Upper lobe of left lung (tissue), 4 donors: ENCODE data around the gene STAU1.

Source experiments
- EP300 ChIP-seq, 4 donors: sonication (generic); formaldehyde crosslinking; IDR thresholded peaks; one replicate each; pipeline ENCODE4 v1.5.1; 2017; ENCODE audit warnings: antibody characterized with exemption in 4 of 4, control low read depth in 2 of 4
- POLR2A ChIP-seq, 4 donors: fragments of 450-650 bp; IDR thresholded peaks; one replicate each; pipeline ENCODE4 v1.5.1; 2016 to 2017; ENCODE audit warnings: antibody characterized with exemption in 4 of 4, mild to moderate bottlenecking in 2 of 4
- POLR2AphosphoS5 ChIP-seq, 2 donors: sonication (generic); formaldehyde crosslinking; IDR thresholded peaks; one replicate each; pipeline ENCODE4 v1.5.1; 2017; ENCODE audit warnings: antibody characterized with exemption in 2 of 2
- TF ChIP-seq, protein P1 (sequence below), 6 experiments: fragments of 450-650 bp in 4 of 6; fragments of 200-600 bp in 2 of 6; sonication (generic) in 2 of 6; IDR thresholded peaks; one replicate each; pipeline ENCODE4 v1.5.1; 2016 to 2019; ENCODE audit warnings: antibody characterized with exemption in 6 of 6

GRCh38 chr20:49160057-49160929, 27.8 kb downstream of the STAU1 start:
- TF ChIP-seq, protein P1, sequence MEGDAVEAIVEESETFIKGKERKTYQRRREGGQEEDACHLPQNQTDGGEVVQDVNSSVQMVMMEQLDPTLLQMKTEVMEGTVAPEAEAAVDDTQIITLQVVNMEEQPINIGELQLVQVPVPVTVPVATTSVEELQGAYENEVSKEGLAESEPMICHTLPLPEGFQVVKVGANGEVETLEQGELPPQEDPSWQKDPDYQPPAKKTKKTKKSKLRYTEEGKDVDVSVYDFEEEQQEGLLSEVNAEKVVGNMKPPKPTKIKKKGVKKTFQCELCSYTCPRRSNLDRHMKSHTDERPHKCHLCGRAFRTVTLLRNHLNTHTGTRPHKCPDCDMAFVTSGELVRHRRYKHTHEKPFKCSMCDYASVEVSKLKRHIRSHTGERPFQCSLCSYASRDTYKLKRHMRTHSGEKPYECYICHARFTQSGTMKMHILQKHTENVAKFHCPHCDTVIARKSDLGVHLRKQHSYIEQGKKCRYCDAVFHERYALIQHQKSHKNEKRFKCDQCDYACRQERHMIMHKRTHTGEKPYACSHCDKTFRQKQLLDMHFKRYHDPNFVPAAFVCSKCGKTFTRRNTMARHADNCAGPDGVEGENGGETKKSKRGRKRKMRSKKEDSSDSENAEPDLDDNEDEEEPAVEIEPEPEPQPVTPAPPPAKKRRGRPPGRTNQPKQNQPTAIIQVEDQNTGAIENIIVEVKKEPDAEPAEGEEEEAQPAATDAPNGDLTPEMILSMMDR (IDR thresholded peaks at IDR 0.05): no peak
- TF ChIP-seq EP300 (IDR thresholded peaks at IDR 0.05) (no peak), POLR2A (IDR thresholded peaks at IDR 0.05) (no peak), POLR2AphosphoS5 (IDR thresholded peaks at IDR 0.05) (no peak)
